Measurements from ENCODE around the gene EXD1. TPM values are rescaled to one million over a fixed set of nuclear protein-coding genes. Genes with fewer than 3 reads are reported as not detected.

The EXD1 gene
- total RNA-seq, 1 donor from 2014 or later = not detected

DNA sequence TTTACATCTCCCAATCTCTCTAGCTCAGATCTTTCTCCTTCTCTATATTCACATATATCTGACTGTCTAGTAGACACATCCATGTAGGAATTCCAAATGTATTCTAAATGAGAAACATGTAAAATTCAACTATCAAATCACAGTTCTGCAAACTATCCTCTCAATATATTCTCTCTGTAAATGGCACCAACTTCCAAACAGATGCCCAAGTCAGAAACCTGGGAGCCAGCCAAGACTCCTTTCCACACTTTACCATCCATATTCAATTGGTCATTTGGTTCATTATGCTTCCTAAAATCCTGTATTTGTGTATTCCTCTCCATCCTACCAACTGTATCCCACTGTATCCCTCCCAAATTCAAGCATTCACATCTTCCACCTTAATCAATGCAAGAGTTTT, 61.5 kb downstream of the EXD1 start:
- Mint-ChIP-seq H3K9me3 (no peaks in the 10 kb centered on the region), H3K27me3 (no peaks in the 10 kb centered on the region), H3K4me1 (ENCODE audit: unreplicated experiment) (no peaks in the 10 kb centered on the region), H3K4me3 (no peak overlapping the region), H3K36me3 (no peaks in the 10 kb centered on the region), H3K27ac (no peak overlapping the region)
- TF ChIP-seq, protein P1, sequence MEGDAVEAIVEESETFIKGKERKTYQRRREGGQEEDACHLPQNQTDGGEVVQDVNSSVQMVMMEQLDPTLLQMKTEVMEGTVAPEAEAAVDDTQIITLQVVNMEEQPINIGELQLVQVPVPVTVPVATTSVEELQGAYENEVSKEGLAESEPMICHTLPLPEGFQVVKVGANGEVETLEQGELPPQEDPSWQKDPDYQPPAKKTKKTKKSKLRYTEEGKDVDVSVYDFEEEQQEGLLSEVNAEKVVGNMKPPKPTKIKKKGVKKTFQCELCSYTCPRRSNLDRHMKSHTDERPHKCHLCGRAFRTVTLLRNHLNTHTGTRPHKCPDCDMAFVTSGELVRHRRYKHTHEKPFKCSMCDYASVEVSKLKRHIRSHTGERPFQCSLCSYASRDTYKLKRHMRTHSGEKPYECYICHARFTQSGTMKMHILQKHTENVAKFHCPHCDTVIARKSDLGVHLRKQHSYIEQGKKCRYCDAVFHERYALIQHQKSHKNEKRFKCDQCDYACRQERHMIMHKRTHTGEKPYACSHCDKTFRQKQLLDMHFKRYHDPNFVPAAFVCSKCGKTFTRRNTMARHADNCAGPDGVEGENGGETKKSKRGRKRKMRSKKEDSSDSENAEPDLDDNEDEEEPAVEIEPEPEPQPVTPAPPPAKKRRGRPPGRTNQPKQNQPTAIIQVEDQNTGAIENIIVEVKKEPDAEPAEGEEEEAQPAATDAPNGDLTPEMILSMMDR (conservative IDR thresholded peaks at IDR 0.05) = no peak
- DNase-seq (ENCODE audit: extremely low spot score, unreplicated experiment) = no peak

DNA sequence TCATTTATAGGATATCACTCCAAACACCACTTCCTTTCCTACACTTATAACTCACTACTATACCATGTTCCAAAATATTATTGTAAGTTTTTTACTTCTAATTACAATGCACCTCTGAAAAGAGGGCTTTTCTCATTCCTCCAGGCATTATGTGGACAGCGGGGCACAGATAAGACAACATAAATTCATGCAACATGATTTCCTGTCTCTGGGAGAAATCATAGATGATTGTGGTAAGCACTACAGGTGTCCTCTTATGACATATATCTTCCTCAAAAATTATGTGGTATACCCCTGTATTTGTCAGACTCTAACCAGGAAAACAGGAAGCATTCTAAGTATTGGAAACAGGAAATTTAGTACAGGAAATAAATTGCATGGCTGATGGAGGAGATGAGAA, 68.8 kb downstream of the EXD1 start:
- no peak for DNase-seq (ENCODE audit: extremely low spot score, unreplicated experiment)
- no peaks in the 10 kb centered on the region for H3K36me3 Mint-ChIP-seq
- H3K4me1 Mint-ChIP-seq (ENCODE audit: unreplicated experiment) = no peaks in the 10 kb centered on the region
- TF ChIP-seq, protein P1 (conservative IDR thresholded peaks at IDR 0.05) = no peak
- no peaks in the 10 kb centered on the region for H3K27me3 Mint-ChIP-seq
- H3K27ac Mint-ChIP-seq = no peak overlapping the region
- no peak overlapping the region for H3K4me3 Mint-ChIP-seq
- H3K9me3 Mint-ChIP-seq = no peaks in the 10 kb centered on the region

DNA sequence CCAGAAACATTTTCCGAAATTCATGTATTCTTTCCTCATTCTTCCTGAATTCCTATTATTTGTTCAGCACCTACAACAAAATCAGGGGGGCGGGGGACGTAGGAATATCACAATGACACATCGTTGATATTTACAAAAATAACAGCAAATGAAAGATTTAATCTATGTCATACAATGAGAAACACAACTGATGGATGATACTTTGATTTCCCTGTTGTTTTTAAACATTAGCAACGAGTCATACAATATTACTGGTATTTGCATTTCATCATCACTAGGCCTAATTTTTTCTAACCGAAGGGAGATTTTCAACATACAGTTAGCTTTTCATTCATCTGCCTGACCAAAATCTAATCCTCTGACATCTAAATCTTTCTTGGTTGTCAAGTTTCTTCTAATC, 69.2 kb downstream of the EXD1 start:
- Mint-ChIP-seq H3K27me3 (no peaks in the 10 kb centered on the region), H3K4me1 (ENCODE audit: unreplicated experiment) (no peaks in the 10 kb centered on the region), H3K4me3 (no peak overlapping the region), H3K9me3 (no peaks in the 10 kb centered on the region), H3K36me3 (no peaks in the 10 kb centered on the region), H3K27ac (no peak overlapping the region)
- TF ChIP-seq, protein P1 (conservative IDR thresholded peaks at IDR 0.05) = no peak
- no peak for DNase-seq (ENCODE audit: extremely low spot score, unreplicated experiment)

DNA sequence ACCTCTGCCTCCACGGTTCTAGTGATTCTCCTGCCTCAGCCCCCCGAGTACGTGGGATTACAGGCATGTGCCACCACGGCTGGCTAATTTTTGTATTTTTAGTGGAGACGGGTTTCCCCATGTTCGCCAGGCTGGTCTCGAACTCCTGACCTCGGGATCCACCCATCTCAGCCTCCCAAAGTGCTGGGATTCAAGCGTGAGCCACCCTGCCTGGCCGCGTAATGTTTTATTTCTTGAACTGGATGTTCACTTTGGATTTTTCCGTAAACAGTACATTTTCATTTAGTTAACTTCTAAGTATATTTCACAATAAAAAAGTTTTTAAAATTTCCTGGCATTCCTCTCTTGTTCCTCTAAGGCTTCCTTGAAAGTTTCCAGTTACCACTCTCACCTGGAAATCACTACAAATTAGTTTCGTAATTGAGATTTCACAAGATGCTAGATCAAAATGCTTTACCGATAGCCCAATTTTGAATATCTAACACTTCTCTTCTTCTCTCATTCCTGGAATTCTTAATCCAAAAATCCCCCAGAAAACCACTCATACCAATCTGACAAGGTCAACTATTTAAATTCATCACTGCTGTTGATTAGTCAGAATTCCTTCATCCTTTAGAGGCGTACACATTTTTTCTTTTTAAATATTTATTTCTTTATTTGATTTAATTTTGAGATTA, 69.8 kb downstream of the EXD1 start:
- H3K9me3 Mint-ChIP-seq = no peaks in the 10 kb centered on the region
- no peak overlapping the region for H3K4me3 Mint-ChIP-seq
- DNase-seq (ENCODE audit: extremely low spot score, unreplicated experiment) = no peak
- TF ChIP-seq, protein P1 (conservative IDR thresholded peaks at IDR 0.05) = no peak
- no peaks in the 10 kb centered on the region for H3K4me1 Mint-ChIP-seq (ENCODE audit: unreplicated experiment)
- H3K27me3 Mint-ChIP-seq = no peaks in the 10 kb centered on the region
- no peak overlapping the region for H3K27ac Mint-ChIP-seq
- H3K36me3 Mint-ChIP-seq = no peaks in the 10 kb centered on the region

DNA sequence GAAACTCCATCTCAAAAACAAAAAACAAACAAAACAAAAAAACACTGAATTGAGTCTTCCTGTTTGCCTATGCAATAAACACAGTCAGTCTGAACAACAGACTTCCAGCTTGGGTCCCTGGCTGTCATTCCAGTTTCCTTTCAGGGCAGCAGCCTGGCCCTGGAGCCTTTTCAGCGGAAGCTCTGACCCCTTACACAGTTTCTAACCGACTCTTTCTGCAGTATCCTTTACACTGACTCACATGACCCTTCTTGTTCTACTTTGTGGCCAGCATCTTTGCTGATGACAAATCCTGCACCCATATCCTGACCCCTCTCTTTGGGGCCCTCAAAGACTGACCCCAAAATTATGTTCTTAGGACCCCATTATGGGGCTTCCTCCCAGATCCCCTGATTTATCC, 76.1 kb downstream of the EXD1 start:
- Mint-ChIP-seq H3K4me1 (ENCODE audit: unreplicated experiment) (no peaks in the 10 kb centered on the region), H3K27ac (no peak overlapping the region), H3K4me3 (no peak overlapping the region), H3K9me3 (peaks cover 5% of the 10 kb centered on the region), H3K36me3 (no peaks in the 10 kb centered on the region), H3K27me3 (no peaks in the 10 kb centered on the region)
- DNase-seq (ENCODE audit: extremely low spot score, unreplicated experiment) = no peak
- TF ChIP-seq, protein P1 (conservative IDR thresholded peaks at IDR 0.05) = no peak
